ENCODE results near the gene BCL7C. TPM values are rescaled to one million over a fixed set of nuclear protein-coding genes. Genes with fewer than 3 reads are reported as not detected.
A peak's percentile ranks its signal among the peaks of the same experiment; 100 is the strongest.

BCL7C gene
- total and polyA plus RNA-seq, 10 of the 15 experiments (the other 5 are each of a cell fraction or from before 2014, with no cell fraction given): 1.1 to 30.5 (median 13.7) TPM

GRCh38 chr16:30920891-30921290, 27.0 kb upstream of the BCL7C start:
- 41% methylated on average over 2 of the region's 2 CpGs for WGBS (ENCODE audit: insufficient coverage, insufficient replicate concordance, low lambda C conversion rate, missing lambda C conversion rate)
- no peak overlapping the region for H3K9ac ChIP-seq (ENCODE audit: control insufficient read depth, insufficient read depth, low read length)
- no peaks in the 10 kb centered on the region for H3K9me3 ChIP-seq (replicated peaks; ENCODE audit: control insufficient read depth, insufficient read depth, low read length)
- H3K27me3 ChIP-seq (replicated peaks in 1 of 2; ENCODE audit: control insufficient read depth in 2 of 2, insufficient read depth in 2 of 2, low read length in 1 of 2): no peaks in the 10 kb centered on the region
- no peaks in the 10 kb centered on the region for H3K36me3 ChIP-seq (ENCODE audit: control insufficient read depth in 2 of 2, insufficient read depth in 2 of 2, low read length in 1 of 2)
- peaks cover 4% of the 10 kb centered on the region; the same call in 1 of the 2 replicates for H3K4me1 ChIP-seq (ENCODE audit: control insufficient read depth, insufficient read depth, low read length)
- BruUV-seq (replicated peaks): no TSS peak
- peaks cover 5% of the 10 kb centered on the region for H3K79me2 ChIP-seq (ENCODE audit: control insufficient read depth, insufficient read depth, low read length)
- no peak overlapping the region; the same call in 1 of the 2 replicates for H3K4me2 ChIP-seq (ENCODE audit: control insufficient read depth, insufficient read depth)
- in situ Hi-C loops (cut with MboI): loop anchor here (5.0 kb wide), 1 partner anchor 79 kb away; no protein-coding TSS in a partner anchor
- ATAC-seq: no peak
- no peak overlapping the region for H3K27ac ChIP-seq (ENCODE audit: control insufficient read depth, insufficient read depth)
- H2AFZ ChIP-seq (ENCODE audit: control insufficient read depth, low read depth, low read length): no peak overlapping the region
- POLR2A ChIA-PET: no interaction called here
- intact Hi-C loops (cut with micrococcal nuclease; ENCODE audit: unreplicated experiment): loop anchor here (1.0 to 10.0 kb wide), 4 partner anchors 77 to 266 kb away; partner anchors contain the start of genes CFAP119, FBRS, PRR14 and RNF40
- no peak for DNase-seq (ENCODE audit: low read depth, low spot score)
- RAD21 ChIA-PET (ENCODE audit: unreplicated experiment): no interaction called here
- SMC1A ChIA-PET (ENCODE audit: uncharacterized antibody, unreplicated experiment): interaction anchor here (2.9 kb wide), 1 partner anchor 76 kb away, joined by 24 read pairs; no protein-coding TSS in a partner anchor
- no peaks in the 10 kb centered on the region for H4K20me1 ChIP-seq (ENCODE audit: control insufficient read depth, insufficient read depth)
- TF ChIP-seq ZBTB4 (CRISPR knock-in tag; IDR thresholded peaks at IDR 0.05) (no peak), POLR2AphosphoS2 (IDR thresholded peaks at IDR 0.05; ENCODE audit: low read depth, low read length) (no peak), CTCF (IDR thresholded peaks at IDR 0.05 in 2 of 3, conservative IDR thresholded peaks at IDR 0.05 in 1 of 3; ENCODE audit: control insufficient read depth in 2 of 3, extremely low read depth in 1 of 3, insufficient read depth in 1 of 3, low read depth in 3 of 3, low read length in 3 of 3) (no peak), RAD21 (IDR thresholded peaks at IDR 0.05; ENCODE audit: insufficient read depth, low read depth, low read length) (no peak), ZBTB40 (IDR thresholded peaks at IDR 0.05; ENCODE audit: borderline replicate concordance) (no peak), ZNF622 (IDR thresholded peaks at IDR 0.05) (no peak), SREBF2 (IDR thresholded peaks at IDR 0.05; ENCODE audit: low read length) (no peak)
- CTCF ChIA-PET: interaction anchor here (0.9 to 2.1 kb wide), 3 partner anchors 20 to 75 kb away, joined by 4 to 25 read pairs (median 4); no protein-coding TSS in a partner anchor
- no peak overlapping the region for H3K4me3 ChIP-seq
- FAIRE-seq: peak; percentile 65

Data from GM12878 (cell line).